Astrocyte of the spinal cord (primary cell): Measurements from ENCODE around the gene MED15.
"Not testable (repeated sequence)": the region's sequence is repeated elsewhere in the genome, so short reads cannot be mapped to it uniquely, and the experiment has no call there.

Source experiments
- DNase-seq: peaks from one replicate; pipeline ENCODE4 v3.0.0; 2011; ENCODE audit warnings: low read depth, low spot score
- H3K4me3 ChIP-seq: 2 replicates; pipeline ENCODE4 v1.5.1; 2011; ENCODE audit warnings: low read depth, mild to moderate bottlenecking, low read length, moderate library complexity
- CTCF ChIP-seq: IDR thresholded peaks from 2 replicates; pipeline ENCODE4 v1.5.1; 2012; ENCODE audit warnings: low read depth, mild to moderate bottlenecking, low read length, inconsistent platforms
- in situ Hi-C: cut with HindIII; loops from 2 replicates; pipeline ENCODE4 v1.10.0; 2017; ENCODE audit warnings: low sequenced_read_pairs

MED15 gene

GRCh38 chr22:20542736-20543135, 35.3 kb downstream of the MED15 start:
- no peak for TF ChIP-seq CTCF
- DNase-seq, result no peak
- no peak overlapping the region for H3K4me3 ChIP-seq
- in situ Hi-C loops, result no loop called here

- in situ Hi-C loops, DNase-seq, H3K4me3 ChIP-seq: not testable (repeated sequence)
Measured at GRCh38 chr22:20545318-20545634, 37.9 kb downstream of the MED15 start.

- no peak for TF ChIP-seq CTCF
- DNase-seq, result no peak
- in situ Hi-C loops, result no loop called here
- no peak overlapping the region for H3K4me3 ChIP-seq
Measured at GRCh38 chr22:20545681-20546521, 38.5 kb downstream of the MED15 start.

GRCh38 chr22:20546541-20546950, 39.1 kb downstream of the MED15 start:
- in situ Hi-C loops, result no loop called here
- H3K4me3 ChIP-seq, result no peak overlapping the region
- no peak for TF ChIP-seq CTCF
- DNase-seq, result no peak

GRCh38 chr22:20547029-20547428, 39.6 kb downstream of the MED15 start:
- TF ChIP-seq CTCF, result no peak
- in situ Hi-C loops, result no loop called here
- DNase-seq, result no peak
- H3K4me3 ChIP-seq, result no peak overlapping the region

GRCh38 chr22:20548806-20549205, 41.4 kb downstream of the MED15 start:
- in situ Hi-C loops, result no loop called here
- no peak for TF ChIP-seq CTCF
- no peak for DNase-seq
- H3K4me3 ChIP-seq, result no peak overlapping the region

- in situ Hi-C loops, result no loop called here
- TF ChIP-seq CTCF, result no peak
- H3K4me3 ChIP-seq, result no peak overlapping the region
- peak; percentile 46 for DNase-seq
Measured at GRCh38 chr22:20549232-20549841, 41.9 kb downstream of the MED15 start.
